GM18517 (cell line): ENCODE data around the gene RFNG.

Experiments
- ATAC-seq: cut with Tn5 transposase; IDR thresholded peaks from one replicate; pipeline ENCODE4 v1.9.1; 2021; ENCODE audit warnings: mild to moderate bottlenecking, moderate library complexity; ENCODE audit not compliant: unreplicated experiment

The RFNG gene

DNA sequence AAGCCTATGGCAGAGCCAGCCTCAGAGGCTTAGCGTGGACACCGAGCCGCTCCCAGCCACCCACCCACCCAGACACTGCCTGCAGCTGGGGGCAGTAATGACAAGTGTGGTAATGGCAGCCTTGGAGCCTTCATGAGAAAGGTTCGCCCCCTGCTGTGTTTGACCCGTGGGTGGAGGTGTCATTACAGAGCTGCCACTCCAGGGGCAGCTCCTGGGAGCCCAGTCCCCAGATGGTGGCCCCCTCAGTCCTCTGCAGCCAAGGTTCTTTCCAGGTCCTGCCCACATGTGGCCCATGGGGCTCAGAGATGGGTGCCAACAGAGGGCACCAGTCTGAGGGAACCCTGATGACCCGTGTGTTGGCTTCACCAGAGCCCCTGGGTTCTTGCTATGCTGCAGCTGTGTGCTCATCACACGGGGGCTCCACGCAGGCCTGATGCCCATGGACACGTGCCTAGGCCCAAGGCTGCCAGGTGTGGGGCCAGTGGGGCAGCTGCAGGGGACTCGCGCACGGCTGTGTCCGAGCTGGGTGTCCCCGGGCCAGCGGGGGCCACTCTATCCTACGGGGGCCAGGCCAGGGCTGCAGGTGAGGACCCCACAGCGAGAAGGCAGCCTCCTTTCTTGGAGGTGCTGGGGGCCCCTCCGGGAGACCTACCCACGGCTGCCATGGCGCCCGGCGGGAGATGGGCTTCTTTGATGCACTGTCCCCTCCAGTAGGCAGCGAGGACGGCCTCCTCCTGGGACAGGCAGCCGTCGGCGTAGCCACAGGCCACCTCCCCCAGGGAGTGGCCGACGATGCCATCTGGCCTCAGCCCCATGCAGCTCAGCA lies 38.3 kb upstream of the RFNG start:
- no peak for ATAC-seq

DNA sequence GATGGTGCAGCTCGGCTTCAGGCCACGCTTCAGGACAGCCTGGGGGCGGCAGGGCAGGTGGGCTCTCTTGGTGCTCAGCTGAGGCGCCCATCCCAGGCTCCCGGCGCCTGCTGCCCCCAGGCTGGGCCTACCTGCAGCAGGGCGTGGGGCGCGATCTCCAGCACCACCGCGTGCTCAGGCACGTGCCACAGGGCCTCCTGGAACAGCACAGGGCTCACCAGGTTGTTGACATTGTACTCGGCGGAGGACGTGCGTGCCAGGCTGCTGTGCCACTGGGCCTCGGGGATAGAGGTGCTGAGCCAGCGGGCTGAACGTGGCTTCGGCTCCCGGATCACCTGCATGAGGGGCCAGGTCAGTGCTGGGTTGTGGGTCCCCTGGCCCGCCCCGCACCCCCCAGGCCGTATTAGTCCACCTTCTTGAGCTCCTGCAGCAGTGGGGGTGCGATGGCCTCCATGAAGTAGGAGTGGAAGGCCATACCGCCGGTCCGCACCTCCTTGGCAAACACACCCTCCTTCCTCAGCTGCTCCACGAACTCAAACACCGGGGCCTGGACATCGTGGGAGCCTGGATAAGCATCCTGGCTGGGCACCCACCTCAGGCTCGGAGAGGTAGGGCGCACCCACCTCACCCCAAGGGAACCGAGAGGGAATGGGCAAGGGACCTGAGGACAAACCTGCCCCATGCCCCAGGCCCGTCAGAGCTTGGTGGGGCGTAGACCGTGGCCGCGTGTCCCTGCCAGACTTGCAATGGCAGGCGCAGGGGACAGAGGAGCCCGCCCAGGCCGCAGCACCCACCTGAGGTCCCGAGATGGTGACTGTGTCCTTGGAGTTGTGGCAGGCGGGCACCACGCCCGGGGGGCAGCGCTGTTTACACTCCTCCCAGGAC lies 37.5 kb upstream of the RFNG start:
- no peak for ATAC-seq

DNA sequence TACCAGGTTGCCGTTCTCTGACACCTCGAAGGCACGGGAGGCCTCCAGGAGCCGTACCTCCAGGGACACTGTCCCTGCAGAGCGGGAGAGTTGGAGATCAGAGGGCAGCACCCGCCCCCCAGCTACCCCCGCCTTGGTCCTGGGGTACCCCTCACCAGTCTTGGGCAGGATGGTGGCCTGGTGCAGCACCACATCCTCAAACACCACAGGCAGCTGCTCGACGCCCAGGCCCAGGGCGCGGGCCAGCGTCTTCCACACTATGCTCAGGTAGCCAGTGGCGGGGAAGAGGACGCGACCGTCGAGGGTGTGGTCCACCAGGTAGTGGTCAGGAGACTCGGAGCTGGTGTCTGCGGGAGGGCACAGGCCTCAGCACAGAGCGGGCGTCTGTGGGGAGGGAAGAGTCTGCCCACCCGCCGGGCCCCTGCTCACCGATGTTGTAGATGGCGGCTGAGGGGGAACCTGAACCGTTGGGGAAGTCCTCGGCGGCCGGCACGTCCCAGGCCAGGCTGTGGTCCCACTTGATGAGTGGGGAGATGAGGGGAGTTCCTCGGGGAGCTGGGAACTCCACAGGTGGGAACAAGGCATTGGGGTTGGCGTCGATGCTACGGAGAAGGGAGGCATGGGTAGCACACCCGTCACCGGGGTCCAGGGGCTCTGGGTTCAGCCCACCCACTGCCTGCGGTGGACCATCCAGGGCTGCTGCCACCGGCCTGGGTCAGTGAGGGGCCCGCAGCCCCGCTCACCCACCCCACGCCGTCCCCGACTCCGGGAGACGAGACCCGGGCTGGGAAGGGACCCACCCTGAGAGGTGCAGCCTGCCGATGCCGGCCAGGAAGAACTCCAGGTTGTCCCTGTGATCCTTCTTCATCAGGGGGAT lies 36.6 kb upstream of the RFNG start:
- no peak for ATAC-seq

DNA sequence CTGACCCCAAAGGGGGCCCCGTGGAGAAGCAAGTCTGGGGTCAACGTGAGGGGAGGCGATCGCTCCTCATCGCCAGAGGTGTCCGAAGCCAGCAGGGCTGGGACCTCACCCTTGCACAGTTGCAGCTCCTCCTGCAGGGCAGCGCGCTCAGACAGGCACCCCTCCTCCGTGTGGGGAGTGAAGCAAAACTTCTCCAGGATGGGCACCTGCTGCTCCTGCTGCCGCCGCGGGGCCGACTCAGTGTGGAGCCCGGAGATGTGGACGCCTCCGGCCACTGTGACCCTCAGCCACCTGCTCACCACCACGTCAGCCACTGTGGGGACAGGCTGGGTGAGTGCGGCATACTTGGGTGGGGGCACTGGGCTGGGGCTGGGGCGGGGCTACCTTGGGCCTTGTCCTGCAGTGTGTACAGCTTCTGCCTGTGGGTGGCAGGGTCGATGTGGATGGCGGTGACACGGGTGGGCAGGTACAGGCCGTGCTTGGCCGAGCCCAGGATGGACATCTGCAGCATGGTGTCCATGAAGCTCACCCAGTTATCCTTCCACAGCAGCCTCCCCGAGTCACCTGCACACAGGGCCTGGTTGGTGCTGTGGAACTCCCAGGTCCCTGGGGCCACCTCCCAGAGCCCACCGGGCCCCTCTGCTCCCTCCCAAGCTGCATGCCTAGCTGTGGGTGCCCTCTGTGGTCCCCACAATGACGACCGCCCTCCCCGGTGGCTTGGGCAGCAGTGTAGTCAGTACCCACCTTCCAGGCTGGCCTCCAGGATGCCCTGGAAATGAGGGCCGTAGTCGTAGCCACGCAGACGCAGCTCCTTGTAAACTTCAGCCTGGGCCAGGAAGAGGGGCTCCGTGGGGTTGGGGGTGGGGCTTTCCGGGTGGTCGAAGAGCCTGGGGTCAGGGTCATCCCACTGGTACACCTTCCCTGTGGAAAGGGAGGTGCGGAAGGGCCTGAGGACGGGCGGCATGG lies 35.6 kb upstream of the RFNG start:
- ATAC-seq = no peak

DNA sequence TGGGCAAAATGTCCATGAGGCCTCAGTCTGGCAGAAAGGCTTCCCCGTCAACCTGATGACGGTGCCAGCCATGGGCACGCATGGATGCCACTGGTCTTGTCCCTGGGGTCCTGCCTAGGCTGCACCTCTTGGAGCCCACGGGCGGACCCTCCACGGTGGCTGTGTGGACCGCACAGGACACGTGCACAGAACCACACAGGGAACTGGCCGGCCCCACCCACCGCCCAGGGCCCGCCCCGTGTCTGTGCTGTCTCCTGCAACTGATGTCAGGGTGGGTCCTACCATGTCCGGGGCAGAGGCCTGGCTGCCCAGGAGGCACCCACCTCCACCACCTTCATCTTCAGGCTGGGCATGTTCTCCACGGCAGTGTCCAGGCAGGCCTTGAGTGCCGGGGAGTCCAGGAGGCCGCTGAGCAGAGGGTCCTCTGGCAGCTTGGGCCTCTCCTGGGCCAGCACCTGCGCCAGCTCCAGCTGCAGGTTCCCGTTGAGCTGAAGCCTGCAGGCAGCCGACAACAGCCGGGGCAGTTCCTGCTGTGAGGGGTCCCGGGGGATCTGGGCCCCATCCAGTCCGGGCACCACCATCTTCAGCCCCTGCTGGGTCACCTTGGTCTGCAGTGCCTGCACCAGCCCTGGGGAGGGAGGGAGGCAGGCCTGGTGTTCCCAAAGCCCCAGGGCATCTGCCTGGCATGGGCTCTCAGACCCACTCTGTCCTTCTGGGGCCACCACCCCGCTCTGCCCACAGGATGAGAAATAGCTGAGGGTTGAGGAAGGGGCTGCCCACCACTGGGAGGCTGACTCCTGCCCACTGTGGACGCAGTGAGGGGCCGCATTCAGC lies 34.5 kb upstream of the RFNG start:
- no peak for ATAC-seq

DNA sequence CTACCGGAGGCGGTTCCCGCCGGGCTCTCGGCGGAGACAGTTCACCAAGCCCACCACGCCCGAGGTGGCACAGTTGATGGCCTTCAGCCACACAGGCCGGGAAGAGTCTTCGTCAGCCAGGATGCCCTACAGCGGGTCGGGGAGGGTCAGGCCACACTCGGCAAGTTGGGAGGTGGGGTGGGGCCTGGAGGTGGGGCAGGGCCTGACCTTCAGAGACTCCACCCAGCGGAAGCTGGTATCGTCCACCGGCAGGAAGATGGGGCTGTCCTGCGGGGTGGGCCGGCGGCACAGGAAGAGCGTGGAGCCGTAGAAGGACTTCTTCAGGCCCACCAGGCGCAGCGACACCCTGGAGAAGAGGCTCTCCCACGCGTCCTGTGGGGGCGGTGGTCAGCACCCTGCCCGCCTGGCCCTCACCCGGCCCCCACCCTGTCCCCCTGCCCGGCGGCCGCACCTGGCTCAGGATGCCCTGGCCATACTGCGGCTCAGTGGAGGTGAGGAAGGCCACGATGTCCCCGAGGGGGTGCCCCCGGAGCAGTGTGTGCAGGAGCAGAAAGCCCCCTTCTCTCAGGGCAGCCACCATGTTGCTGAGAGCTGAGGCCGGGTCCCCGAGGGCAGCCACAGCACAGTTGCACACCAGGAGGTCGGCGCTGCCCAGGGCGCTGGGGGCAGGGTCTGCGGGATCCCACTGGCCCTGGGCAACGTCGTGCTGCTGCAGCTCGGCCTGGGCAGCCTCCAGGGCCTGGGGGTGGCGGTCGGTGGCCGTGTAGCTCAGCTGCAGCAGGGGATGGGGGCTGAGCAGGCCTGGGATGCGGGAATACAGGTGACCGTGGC lies 33.6 kb upstream of the RFNG start:
- no peak for ATAC-seq

DNA sequence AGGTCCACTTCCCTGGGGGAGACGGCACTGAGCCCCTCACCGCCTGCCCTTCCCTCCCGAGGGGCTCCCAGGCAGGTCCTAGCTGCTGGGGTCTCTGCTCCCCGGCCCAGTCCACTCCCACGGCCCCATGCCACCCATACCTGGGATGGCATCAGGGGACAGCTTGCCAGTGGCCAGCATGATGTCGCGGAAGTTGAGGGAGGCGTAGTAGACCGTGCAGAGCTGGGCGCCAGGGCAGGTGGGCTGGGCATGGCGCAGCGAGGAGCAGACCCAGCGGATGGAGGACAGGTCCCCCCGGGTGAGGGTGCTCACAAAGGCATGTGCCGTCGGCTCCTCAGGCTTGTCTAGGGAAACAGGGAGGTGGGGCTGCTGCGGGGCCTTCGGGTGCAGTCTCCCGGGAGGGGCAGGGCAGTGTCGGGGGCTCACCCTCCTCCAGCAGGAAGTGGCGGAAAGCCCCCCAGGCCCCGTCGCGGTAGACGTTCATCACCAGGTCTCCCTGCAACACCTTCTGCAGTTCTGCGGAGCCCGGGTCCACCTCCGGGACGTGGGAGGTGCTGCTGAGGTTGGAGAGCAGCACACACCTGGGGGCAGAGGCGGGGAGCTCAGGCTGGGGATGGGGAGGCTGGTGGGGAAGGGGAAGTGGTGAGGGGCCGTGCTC lies 32.9 kb upstream of the RFNG start:
- ATAC-seq = no peak

DNA sequence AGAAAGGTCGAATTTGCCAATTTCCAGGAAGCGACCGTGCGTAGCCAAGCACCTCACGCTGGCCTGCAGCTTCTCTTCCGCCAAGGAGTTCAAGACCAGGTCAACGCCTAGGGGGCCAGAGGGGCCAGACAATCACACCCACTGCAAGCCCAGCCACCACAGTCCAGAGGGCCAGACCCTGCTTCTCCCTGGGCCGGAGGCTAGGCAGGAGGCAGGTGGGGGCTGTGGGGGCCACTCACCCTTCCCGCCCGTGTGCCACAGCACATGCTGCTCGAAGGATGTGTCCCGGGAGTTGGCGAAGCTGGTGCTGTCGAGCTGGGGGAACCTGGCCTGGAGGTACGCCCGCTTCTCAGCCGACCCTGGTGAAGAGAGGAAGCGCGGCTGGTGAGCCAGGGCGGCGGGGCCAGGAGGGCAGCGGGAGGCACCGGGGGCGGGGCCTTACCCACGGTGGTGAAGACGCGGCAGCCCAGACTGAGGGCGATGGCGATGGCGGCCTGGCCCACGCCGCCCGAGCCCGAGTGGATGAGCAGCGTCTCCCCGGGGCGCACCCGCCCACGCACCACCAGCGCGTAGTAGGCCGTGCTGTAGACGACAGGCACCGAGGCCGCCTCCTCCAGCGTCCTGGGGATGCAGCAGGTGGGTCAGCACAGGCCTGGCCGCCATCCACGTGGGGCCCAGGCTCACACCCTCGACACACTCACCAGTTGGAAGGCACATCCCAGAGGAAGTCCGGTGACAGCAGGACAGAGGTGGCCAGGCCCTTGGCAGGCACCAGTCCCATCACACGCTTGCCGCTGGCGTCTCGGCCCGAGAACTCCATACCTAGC lies 32.1 kb upstream of the RFNG start:
- no peak for ATAC-seq

DNA sequence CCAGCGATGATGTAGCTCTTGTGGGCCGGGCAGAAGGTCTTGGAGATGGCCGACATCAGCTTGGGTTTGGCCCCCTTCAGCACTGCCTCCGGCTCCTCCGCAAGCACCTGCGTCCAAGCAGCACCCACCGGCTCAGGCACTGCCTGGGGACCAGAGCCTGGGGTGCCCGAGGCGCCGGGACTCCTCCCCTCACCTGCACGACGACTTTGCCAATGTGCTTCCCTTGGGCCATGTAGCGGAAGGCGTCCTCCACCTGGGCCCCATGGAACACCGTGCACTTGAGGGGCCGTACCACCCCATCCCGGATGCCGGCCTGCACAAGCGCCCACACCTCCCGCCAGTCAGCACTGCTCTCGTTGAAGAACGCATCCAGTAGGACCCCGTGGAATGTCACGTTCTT lies 31.4 kb upstream of the RFNG start:
- no peak for ATAC-seq

DNA sequence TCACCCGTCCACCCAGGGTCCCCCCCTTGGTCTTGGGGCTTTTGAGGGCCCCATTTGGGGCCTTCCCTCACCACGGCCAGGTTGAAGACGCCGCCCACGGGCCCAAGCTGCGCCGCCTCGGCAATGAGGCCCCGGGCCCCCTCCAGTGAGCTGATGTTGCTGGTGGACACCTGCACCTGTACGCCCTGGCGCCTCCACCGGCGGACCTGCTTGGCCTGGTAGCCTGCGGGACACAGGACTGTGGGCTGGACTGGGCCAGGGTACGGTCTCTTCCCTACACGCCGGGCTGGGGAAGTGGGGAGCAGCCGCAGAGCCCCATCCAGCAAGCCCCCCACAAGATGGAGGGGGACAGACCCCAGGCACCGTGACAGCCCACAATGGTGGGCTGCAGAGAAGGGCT lies 30.8 kb upstream of the RFNG start:
- ATAC-seq = no peak

DNA sequence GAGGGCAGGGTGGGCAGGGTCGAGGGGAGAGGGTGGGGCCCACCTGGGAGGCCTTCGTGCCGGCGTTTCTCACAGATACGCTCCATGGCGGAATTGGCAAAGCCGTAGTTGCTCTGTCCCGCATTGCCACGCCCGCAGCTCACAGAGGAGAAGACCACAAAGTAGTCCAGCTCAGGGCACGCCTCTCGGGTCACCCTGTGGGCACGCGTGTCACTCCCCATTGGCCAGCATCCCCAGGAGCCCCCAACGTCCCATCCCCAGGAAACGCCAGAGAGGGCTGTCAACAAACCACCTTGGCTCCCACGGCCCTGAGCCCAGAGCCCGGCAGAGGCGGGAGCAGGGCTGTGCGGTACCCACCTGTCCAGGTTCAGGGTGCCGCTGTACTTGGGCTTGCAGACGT lies 30.4 kb upstream of the RFNG start:
- no peak for ATAC-seq

DNA sequence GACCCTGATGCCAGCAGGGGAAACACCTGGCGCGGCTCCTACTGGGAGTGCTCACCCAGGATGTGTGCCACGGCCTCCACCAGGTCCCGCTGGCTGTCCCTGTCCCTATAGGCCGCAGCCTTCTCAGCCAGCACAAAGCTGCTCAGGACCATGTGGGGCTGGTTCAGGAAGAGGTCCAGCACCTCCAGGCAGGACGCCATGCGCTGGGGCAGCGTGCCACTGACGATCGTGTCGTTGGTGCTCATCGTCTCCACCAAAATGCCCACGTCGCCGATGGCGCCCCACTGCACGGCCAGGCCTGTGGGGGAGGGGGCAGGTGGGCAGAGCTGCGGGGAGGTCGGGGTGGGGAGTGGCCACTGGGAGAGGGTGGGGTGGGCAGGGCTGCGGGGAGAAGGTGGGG lies 29.9 kb upstream of the RFNG start:
- ATAC-seq = no peak

DNA sequence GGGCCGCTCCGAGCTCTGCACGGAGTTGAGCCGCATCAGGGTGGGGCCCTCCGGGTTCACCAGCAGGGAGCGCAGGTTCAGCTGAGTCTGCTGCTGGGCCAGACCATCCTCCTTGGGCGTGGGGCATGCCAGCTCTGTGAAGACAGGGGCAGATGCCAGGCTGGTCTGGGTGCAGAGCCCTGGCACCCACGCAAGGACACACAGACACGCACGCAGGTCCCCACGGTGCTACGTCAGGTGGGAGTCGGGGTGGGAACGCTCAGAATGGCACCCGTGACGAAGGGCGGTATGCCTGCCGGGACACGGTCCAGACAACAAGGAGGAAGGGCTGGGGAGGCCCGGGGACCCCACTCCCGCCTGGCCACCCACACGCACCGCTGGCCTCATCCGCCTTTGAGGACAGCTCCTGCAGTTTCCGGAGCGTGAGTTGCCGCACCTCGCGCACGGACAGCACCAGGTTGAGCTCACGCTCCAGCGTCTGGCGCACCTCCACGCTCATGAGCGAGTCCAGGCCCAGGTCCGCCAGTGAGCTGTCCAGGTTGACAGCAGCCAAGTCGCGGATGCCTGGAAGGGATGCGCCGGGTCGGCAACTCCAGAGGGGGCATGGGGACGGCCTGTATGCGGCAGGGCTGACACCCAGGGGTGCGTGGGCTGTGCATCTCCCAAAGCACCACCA lies 29.3 kb upstream of the RFNG start:
- ATAC-seq = no peak

DNA sequence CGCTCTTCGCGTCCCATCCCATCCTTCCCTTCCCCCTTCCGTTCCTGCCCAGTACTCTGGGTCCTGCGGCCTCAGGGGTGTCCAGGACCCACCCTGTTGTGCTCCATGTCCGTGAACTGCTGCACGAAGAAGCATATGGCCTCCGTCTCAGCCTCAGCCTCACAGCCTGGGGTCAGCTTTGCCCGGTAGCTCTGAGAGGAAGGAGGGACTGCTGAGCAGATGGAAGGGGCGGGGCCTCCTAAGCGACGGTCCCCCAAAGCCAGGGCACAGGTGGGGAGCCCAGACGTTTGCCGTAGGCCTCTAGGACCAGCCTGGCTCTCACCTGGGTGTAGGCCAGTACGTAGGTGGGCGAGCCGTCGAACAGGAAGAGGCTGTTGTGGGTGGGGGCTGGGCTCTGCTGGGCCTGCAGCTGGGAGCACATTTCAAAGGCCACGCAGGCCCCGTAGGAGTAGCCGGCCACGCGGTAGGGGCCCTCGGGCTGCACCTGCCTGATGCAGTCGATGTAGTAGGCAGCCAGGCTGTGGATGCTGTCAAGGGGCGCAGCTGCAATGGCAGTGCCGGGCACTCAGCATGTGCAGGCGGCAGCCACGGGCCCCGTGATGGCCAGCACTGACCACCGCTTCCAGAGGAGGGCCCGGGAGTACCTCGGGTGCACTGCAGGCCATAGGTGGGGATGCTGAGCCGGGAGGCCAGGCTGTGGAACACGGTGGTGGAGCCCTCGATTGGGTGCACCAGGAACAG lies 28.6 kb upstream of the RFNG start:
- ATAC-seq = no peak

DNA sequence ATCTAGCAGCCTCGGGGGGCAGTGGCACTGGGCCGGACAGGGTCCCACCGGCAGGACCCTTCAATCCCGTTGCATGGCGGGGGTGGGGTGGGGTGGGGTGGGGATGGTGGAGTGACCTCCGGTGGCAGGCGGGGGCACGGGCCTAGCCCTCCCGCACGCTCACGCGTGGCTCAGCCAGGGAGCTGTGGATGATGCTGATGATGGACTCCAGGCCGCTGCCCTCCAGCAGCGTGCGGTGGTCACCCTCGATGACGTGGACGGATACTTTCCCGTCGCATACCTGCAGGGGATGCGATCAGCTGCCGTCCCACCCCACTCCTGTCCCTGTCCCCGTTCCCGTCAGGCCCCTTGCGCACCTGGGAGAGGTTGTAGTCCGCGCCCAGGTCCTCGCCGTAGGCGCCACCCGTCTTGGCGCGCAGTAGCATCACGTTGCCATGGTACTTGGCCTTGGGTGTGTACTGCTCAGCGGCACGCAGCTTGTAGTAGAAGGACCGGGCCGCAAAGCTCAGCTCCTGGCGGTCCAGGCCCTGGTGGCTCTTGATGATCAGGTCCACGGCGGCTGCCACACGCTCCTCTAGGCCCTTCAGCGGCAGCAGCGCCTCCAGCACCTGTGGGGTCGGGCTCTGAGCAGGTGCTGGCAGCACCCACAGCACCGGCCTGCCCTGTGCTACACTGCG lies 27.5 kb upstream of the RFNG start:
- no peak for ATAC-seq
